Fibroblast of lung (primary cell): ENCODE results near the gene EIF2AK2.

Experiments used
- CTCF ChIP-seq, 2 donors: IDR thresholded peaks in 1 of 2; conservative IDR thresholded peaks in 1 of 2; 1 replicate in 1 of 2; 2 replicates in 1 of 2; pipeline ENCODE4 v1.5.1; 2011 to 2012; ENCODE audit warnings: low read length in 2 of 2, control low read depth in 1 of 2, inconsistent platforms in 1 of 2, low read depth in 1 of 2, mild to moderate bottlenecking in 1 of 2
- EZH2 ChIP-seq: IDR thresholded peaks from 2 replicates; pipeline ENCODE4 v1.5.1; 2012; ENCODE audit warnings: low read length, control low read depth, mild to moderate bottlenecking; ENCODE audit errors: missing control alignments

- no peak for TF ChIP-seq CTCF (conservative IDR thresholded peaks at IDR 0.05 in 1 of 2, IDR thresholded peaks at IDR 0.05 in 1 of 2; ENCODE audit: low read depth in 1 of 2, low read length in 2 of 2)
- TF ChIP-seq EZH2: no peak
These were observed 88.1 kb downstream of the EIF2AK2 start for GRCh38 chr2:37068686-37069085.
